Islet precursor cell (in vitro differentiated cells): ENCODE measurements around the gene CRYBG1.
A peak's percentile ranks its signal among the peaks of the same experiment; 100 is the strongest.
"Not testable (repeated sequence)": the region's sequence is repeated elsewhere in the genome, so short reads cannot be mapped to it uniquely, and the experiment has no call there.

Source experiments
- DNase-seq: peaks from one replicate; pipeline ENCODE4 v3.0.0-alpha.2; 2018

Gene CRYBG1

GRCh38 chr6:106530026-106530425, 169.5 kb downstream of the CRYBG1 start:
- DNase-seq: no peak

- DNase-seq: no peak
Measured at GRCh38 chr6:106530502-106530901, 170.0 kb downstream of the CRYBG1 start.

GRCh38 chr6:106533054-106533453, 172.5 kb downstream of the CRYBG1 start:
- DNase-seq: peak; percentile 58

DNA sequence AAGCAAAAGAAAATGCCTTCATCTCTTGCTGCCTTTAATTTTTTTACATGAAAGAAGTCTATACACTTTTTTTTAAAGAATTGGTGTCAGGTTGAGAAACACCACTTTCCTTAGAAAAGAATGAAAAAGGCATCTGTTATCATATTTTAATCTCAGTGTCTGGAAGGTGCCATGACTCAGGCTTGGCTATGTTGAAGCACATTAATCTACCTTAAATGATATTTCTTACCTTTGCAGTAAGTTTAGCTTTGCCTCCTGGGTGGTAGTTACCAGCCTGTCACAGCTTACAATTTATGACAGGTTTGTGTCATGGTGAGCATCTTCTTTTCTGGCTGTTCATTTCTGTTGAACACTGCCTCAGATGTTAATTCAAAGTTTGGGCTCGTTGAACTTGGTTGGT, 173.5 kb downstream of the CRYBG1 start:
- DNase-seq: no peak

DNA sequence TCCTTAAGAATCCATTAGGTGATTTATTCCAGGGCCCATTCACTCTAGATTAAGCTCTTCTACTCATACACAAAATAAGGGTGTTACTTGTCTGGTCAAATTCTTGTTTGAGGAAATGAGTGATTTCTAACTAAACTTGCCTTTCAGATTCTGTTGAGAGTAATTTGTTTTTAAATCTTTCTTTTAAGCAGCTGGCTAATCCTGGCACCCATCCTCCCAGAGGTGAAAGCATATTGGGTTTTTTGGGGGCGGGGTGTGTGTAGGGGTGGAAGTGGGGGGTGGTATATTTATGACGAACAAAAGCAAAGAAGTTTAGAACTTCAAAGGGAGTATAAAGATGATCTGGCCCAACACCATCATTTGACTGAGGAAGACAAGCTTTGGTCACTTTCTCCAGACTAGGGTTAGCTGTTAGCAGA, 174.1 kb downstream of the CRYBG1 start:
- DNase-seq: no peak

DNA sequence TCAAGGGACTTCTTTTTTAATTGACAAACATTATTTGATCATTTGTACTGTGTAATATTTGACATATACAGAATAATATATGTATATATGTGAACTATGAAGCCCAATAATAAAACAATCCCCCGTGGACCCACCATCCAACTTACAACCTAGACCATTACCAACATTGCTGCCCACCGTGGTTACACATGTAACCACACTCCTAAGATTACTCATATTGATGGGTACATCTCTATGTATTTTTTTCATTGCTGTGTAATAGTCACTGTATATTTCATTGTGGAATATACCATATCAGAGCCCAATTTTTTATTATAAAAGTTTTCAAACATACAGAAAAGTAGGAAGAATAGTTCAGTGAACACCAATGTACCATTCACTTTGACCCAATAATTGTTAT, 174.5 kb downstream of the CRYBG1 start:
- DNase-seq: no peak

DNA sequence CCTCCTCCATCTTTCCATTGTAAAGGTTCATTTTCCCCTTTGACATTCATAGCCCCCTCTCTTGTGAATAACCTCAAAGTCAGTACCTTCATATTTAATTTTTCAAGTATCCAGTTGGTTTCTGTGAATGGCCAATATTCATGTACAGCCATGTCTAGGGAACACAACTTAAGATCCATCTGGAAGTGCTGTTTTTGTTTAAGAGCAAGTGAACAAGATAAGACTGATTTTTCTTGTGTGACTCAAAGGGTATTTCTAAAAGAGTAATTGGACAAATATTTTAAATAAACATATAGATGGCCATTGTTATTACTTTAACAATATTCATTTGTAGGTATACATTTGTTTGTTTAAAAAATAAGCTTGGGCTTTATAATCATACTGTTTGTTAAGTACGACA, 175.8 kb downstream of the CRYBG1 start:
- no peak for DNase-seq

DNA sequence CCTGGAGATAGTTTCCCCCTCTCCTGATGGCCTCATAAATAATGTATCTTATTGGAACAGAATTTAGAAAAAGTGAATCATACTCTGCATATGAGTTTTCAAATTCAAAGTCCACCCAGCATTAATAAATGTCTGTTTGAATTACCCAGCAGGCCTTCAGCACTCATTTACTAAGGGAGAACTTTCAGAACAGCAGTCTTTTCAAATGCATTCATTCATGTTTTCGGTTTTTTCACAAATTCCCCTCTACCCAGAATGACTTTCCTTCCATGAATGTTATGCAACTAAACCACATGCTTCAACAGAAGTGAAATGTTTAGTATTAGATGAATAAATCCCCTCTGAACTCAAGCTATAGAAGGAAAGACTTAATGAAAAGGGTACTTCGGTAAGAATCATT, 176.3 kb downstream of the CRYBG1 start:
- no peak for DNase-seq

GRCh38 chr6:106537662-106538061, 177.1 kb downstream of the CRYBG1 start:
- DNase-seq: peak; percentile 68

- no peak for DNase-seq
Measured at GRCh38 chr6:106538145-106538544, 177.6 kb downstream of the CRYBG1 start.

GRCh38 chr6:106539936-106540335, 179.4 kb downstream of the CRYBG1 start:
- no peak for DNase-seq

GRCh38 chr6:106540432-106540831, 179.9 kb downstream of the CRYBG1 start:
- no peak for DNase-seq

- no peak for DNase-seq
Measured at GRCh38 chr6:106540907-106541306, 180.4 kb downstream of the CRYBG1 start.

DNA sequence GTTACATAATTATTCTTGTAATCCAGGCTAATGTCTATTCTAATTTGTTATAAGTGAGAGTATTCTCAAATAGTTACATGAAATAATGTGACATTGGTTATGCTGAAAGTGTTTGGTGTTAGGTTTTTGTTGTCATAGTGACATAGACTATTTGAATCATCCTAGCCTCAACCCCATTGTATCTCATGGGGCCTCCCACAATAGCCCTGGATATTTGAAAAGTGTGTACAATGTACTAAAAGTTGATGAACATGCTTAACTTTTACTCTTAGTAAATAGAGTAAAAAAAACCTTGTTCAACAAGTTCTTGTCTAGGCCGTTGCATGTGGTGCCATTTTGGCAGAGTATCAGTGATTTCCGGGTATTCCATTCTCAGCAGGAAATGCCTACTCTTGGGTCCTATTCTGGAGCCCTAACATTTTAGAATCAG, 185.8 kb downstream of the CRYBG1 start:
- no peak for DNase-seq

DNA sequence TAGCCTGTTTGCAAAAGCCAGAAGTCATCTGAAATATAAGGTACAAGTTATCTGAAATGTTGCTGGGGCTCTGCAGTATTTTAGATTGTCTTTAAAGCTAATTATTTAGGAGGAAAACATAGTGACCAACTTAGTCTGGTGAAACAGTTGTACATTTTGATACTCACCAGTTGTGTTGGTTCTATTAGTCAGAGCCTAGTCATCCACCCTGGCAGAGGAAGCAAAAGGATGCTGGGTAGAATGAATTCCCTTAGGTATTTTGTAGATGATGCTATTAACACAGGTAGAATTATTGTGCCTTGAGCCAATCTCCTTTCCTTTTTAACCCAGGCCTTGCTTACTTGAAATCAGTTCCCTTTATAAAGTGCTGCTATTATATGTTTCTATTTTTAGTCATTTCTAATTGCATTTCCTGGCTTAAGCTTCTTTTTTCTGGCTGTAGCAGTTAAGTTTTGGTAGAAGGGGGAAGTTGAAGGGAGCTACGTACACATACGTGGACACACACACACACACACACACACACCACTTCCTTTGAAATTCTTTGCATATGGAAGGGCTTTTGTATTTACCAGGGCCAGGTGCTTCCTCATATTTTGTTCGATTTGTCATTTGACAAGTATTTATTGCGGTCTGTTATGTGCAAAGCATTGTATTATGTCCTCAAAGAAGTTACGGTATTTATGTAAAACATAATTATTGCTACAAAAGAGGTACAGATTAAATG, 186.3 kb downstream of the CRYBG1 start:
- no peak for DNase-seq

DNA sequence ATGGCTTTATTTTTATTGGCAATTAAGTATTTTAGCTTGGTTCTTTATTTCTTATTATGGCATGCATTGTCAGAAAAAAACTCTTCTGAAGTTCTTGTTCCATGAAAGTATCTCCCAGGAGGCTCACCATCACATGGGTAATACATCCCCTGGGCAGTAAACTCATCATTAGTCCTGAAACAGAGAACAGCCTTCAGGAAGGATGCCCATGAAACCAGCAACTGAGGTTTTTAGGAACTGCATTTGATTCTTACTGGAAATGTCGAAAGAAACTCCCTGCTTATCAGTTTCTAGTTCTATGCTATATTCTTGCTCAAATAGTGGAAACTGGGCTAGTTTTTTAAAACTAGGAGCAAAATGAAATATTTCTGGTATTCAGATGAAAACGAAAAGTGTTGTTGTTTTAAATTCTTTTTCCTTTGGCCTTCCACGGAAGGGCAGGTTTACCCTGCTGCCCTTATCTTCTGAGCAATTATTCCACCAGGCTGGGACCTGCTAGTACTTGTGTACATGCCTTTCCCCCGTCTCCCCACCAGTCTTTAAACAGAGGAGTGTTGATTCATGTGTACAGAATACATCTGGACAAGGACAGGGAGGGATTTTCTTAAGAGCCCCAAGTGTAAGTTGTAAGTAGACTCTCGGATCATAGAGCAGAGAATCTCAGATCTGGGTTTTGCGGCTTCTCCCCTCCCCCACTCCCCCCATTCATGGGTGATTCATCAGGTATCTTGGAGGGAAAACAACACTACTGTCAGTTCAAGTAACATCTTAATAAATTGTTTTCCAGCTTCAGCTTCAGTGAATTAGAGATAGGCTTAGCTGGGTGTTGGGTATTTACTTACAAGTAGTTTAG, 187.3 kb downstream of the CRYBG1 start:
- peak; percentile 76 for DNase-seq

DNA sequence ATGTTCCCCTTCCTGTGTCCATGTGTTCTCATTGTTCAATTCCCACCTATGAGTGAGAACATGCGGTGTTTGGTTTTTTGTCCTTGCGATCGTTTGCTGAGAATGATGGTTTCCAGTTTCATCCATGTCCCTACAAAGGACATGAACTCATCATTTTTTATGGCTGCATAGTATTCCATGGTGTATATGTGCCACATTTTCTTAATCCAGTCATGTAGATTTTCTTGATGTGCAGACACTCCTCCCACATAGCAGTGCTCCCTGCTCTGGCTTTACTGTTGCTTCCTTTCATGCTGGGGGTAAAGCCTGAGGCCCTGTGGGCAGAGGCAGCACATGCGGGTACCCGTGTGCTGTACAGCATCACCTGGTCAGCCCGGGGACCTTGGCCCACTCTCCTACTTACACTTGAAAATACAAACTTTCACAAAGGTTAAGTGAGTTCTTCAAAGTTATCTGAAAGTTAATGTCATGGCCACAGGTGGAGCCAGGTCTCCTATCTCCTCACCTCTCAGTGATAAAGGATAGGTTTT, 188.5 kb downstream of the CRYBG1 start:
- not testable (repeated sequence) for DNase-seq

- DNase-seq: no peak
Measured at GRCh38 chr6:106549521-106549920, 189.0 kb downstream of the CRYBG1 start.

DNA sequence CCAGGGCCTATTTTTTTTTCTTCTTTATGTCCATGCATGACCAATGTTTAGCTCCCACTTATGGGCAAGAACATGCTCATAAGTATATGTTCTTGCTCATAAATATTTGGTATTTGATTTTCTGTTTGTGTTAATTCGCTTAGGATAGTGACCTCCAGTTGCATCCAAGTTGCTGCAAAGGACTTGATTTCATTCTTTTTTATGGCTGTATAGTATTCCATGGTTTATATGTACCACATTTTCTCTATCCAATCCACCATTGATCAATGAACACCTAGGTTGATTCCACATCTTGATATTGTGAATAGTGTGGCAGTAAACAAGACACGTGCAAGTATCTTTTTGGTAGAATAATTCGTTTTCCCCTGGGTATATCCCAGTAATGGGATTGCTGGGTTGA, 190.6 kb downstream of the CRYBG1 start:
- DNase-seq: no peak

DNA sequence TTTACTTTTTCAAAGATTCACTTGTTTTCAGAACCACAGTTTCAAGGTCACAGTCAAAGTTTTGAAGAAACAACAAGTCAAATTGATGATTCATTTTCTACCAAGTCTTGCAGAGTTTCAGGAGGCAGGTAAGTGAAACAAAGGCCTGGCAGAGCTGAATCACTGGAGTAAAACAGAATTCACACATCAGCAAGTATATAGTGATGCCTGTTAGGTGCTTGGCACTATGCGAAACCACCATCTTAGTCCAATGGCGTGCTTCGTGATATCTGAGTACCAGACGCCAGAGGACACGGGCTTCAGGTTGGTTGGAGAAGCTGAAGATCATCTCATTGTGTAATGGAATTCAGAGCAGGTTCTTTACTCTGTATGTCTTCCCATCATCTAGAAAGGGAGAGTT, 192.9 kb downstream of the CRYBG1 start:
- DNase-seq: no peak

DNA sequence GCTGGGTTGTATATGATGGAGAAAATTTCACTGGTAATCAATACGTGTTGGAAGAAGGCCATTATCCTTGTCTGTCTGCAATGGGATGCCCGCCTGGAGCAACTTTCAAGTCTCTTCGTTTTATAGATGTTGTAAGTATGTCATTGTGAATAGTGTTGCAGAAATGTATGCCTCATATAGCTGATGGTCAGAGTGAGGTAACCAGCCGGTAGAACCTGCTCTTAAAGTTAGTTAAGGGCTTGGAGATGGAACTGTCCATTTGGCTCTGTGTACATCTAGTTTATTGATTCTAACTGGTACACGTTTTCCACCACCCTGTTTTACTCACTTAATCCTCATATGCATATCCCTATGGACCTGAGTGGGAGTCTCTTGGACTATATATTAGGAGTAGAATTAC, 195.2 kb downstream of the CRYBG1 start:
- no peak for DNase-seq

- DNase-seq: no peak
Measured at GRCh38 chr6:106556368-106556960, 195.9 kb downstream of the CRYBG1 start.

- no peak for DNase-seq
Measured at GRCh38 chr6:106557837-106558236, 197.3 kb downstream of the CRYBG1 start.

- no peak for DNase-seq
Measured at GRCh38 chr6:106558364-106558763, 197.8 kb downstream of the CRYBG1 start.
